Neuronal stem cell (in vitro differentiated cells): ENCODE data around the gene NOC4L.

Experiments used
- DNase-seq: peaks from one replicate; pipeline ENCODE4 v3.0.0-alpha.2; 2013; ENCODE audit warnings: low spot score
- H2AFZ ChIP-seq: one replicate; pipeline ENCODE4 v1.6.1; 2013; ENCODE audit warnings: mild to moderate bottlenecking, low read length, inconsistent platforms
- H2AK5ac ChIP-seq: 2 replicates; pipeline ENCODE4 v1.6.1; 2013; ENCODE audit warnings: low read depth, mild to moderate bottlenecking, inconsistent platforms, low read length, moderate library complexity, mixed read lengths
- H2BK120ac ChIP-seq: 2 replicates; pipeline ENCODE4 v1.6.1; 2013; ENCODE audit warnings: low read depth, mild to moderate bottlenecking, inconsistent platforms, low read length, moderate library complexity, mixed read lengths
- H2BK12ac ChIP-seq: one replicate; pipeline ENCODE4 v1.6.1; 2013; ENCODE audit warnings: low read length, inconsistent platforms
- H2BK15ac ChIP-seq: 2 replicates; pipeline ENCODE4 v1.6.1; 2013; ENCODE audit warnings: mild to moderate bottlenecking, low read length, inconsistent platforms, mixed read lengths
- H2BK5ac ChIP-seq: one replicate; pipeline ENCODE4 v1.6.1; 2013; ENCODE audit warnings: inconsistent platforms, mild to moderate bottlenecking, low read length, moderate library complexity
- H3K14ac ChIP-seq: one replicate; pipeline ENCODE4 v1.6.1; 2013; ENCODE audit warnings: low read length, inconsistent platforms
- H3K18ac ChIP-seq: 2 replicates; pipeline ENCODE4 v1.6.1; 2013; ENCODE audit warnings: low read length, inconsistent platforms
- H3K23ac ChIP-seq: 2 replicates; pipeline ENCODE4 v1.6.1; 2013; ENCODE audit warnings: low read depth, mild to moderate bottlenecking, mixed read lengths, low read length, inconsistent platforms; ENCODE audit not compliant: poor library complexity
- H3K27ac ChIP-seq: replicated peaks from 3 replicates; pipeline ENCODE4 v1.5.1; 2013; ENCODE audit warnings: low read length, inconsistent platforms
- H3K27me3 ChIP-seq, 3 experiments: 2 replicates each; pipeline ENCODE4 v1.6.1; 2013; ENCODE audit warnings: low read length in 3 of 3, mild to moderate bottlenecking in 2 of 3, inconsistent platforms in 1 of 3, low read depth in 1 of 3, mixed read lengths in 1 of 3, moderate library complexity in 1 of 3; ENCODE audit not compliant: control insufficient read depth in 3 of 3, insufficient read depth in 3 of 3
- H3K36me3 ChIP-seq, 2 donors: replicated peaks in 1 of 2; 2 replicates each; pipeline ENCODE4 v1.6.1; 2013; ENCODE audit warnings: low read length in 2 of 2; ENCODE audit not compliant: control insufficient read depth in 2 of 2, insufficient read depth in 2 of 2
- H3K4ac ChIP-seq: 2 replicates; pipeline ENCODE4 v1.6.1; 2013; ENCODE audit warnings: inconsistent platforms, mild to moderate bottlenecking, low read length, moderate library complexity
- H3K4me1 ChIP-seq, 2 donors: 1 replicate in 1 of 2; 2 replicates in 1 of 2; pipeline ENCODE4 v1.6.1; 2013; ENCODE audit warnings: low read length in 2 of 2, low read depth in 1 of 2; ENCODE audit not compliant: control insufficient read depth in 2 of 2, insufficient read depth in 1 of 2
- H3K4me2 ChIP-seq: one replicate; pipeline ENCODE4 v1.6.1; 2013; ENCODE audit warnings: mild to moderate bottlenecking, low read length, inconsistent platforms; ENCODE audit not compliant: insufficient read depth, poor library complexity, severe bottlenecking
- H3K4me3 ChIP-seq, 2 donors: 2 replicates each; pipeline ENCODE4 v1.5.1; 2013; ENCODE audit warnings: low read length in 2 of 2, mild to moderate bottlenecking in 2 of 2, inconsistent platforms in 1 of 2, moderate library complexity in 1 of 2
- H3K79me1 ChIP-seq: one replicate; pipeline ENCODE4 v1.6.1; 2013; ENCODE audit warnings: low read depth, mild to moderate bottlenecking, inconsistent platforms, low read length, moderate library complexity
- H3K9ac ChIP-seq: one replicate; pipeline ENCODE4 v1.6.1; 2013; ENCODE audit warnings: mild to moderate bottlenecking, low read depth, low read length, inconsistent platforms; ENCODE audit not compliant: poor library complexity
- H3K9me3 ChIP-seq, 2 donors: replicated peaks in 1 of 2; 2 replicates each; pipeline versions ENCODE3 to v1.6.1; 2013; ENCODE audit warnings: low read length in 2 of 2, mild to moderate bottlenecking in 2 of 2, inconsistent platforms in 1 of 2, low read depth in 1 of 2, mixed read lengths in 1 of 2, moderate library complexity in 1 of 2; ENCODE audit not compliant: control insufficient read depth in 2 of 2, insufficient read depth in 1 of 2
- H4K8ac ChIP-seq: one replicate; pipeline ENCODE4 v1.6.1; 2013; ENCODE audit warnings: low read depth, mild to moderate bottlenecking, inconsistent platforms, low read length, moderate library complexity
- H4K91ac ChIP-seq: one replicate; pipeline ENCODE4 v1.6.1; 2013; ENCODE audit warnings: low read length, low read depth, mild to moderate bottlenecking, inconsistent platforms; ENCODE audit not compliant: poor library complexity
- WGBS, 2 donors: extraction: QIAGEN DNeasy Blood & Tissue Kit; methylation state at CpG; one replicate each; pipeline ENCODE4 v1.1.7; 2013; ENCODE audit warnings: missing lambda C conversion rate in 2 of 2, mixed read lengths in 1 of 2; ENCODE audit not compliant: insufficient read length in 2 of 2, insufficient replicate concordance in 1 of 2; ENCODE audit errors: extremely low coverage in 2 of 2; 5-methylcytosine and 5-hydroxymethylcytosine counted together

NOC4L gene

DNA sequence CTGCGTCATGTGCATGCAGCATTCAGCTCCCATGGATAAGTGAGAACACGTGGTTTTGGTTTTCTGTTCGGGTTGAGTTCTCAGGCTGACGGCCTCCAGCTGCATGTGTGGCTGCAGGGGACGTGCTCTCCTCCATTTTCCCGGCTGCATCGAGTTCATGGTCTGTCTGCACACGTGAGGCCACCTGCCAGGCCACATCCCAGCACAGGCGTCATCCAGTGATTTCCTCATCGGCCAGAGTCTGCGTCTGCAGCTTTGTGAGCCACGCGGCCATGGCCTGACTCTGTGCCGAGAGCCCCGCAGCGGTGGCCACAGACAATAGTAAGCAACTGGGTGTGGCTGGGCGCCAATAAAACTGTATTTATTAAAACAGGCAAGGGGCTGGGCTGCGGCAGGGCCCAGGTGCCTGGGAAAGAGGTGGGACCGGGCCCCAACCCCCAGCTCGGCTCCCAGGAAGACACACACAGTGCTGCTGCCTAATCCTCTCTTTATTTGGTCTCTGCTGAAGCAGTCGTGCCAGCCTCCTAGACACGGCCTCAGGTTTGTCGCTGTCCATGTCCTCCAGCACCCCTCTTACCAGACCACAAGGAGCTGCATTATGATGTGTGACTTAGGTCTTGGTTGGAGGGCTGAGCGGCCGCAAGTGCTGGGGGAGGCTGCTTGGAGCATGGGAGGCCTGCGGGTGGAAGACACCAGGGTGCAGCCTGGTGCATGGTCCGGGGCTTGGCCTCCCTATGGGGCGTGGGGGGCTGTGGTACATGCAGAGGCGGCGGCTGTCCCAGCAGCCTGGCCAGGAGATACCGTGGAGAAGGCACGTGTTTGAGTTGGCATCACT, 52.0 kb downstream of the NOC4L start:
- H2BK15ac ChIP-seq = no peak overlapping the region
- DNase-seq = no peak
- H4K8ac ChIP-seq = no peak overlapping the region
- no peak overlapping the region for H2BK120ac ChIP-seq
- H3K4me3 ChIP-seq = no peak overlapping the region
- H2BK12ac ChIP-seq = peak overlapping the region; percentile 52
- H2AK5ac ChIP-seq = peak overlapping the region; percentile 93
- H3K4me2 ChIP-seq = no peak overlapping the region
- peak overlapping the region; percentile 1 for H3K14ac ChIP-seq
- peaks cover 0 to 6% of the 10 kb centered on the region in 2 donors for H3K4me1 ChIP-seq
- no CpG with 5 or more reads among the region's 32 CpGs for WGBS, 2 donors
- no peak overlapping the region for H3K27ac ChIP-seq
- H2BK5ac ChIP-seq = peak overlapping the region; percentile 18
- peak overlapping the region; percentile 26 for H3K23ac ChIP-seq
- no peaks in the 10 kb centered on the region for H3K36me3 ChIP-seq
- no peak overlapping the region for H4K91ac ChIP-seq
- no peak overlapping the region for H3K4ac ChIP-seq
- peaks cover 8 to 11% of the 10 kb centered on the region in 2 donors for H3K9me3 ChIP-seq
- H2AFZ ChIP-seq = no peak overlapping the region
- H3K79me1 ChIP-seq = no peaks in the 10 kb centered on the region
- H3K9ac ChIP-seq = no peak overlapping the region
- H3K18ac ChIP-seq = peak overlapping the region; percentile 81
- peaks cover 0 to 74% (median 2%) of the 10 kb centered on the region in 3 experiments for H3K27me3 ChIP-seq

DNA sequence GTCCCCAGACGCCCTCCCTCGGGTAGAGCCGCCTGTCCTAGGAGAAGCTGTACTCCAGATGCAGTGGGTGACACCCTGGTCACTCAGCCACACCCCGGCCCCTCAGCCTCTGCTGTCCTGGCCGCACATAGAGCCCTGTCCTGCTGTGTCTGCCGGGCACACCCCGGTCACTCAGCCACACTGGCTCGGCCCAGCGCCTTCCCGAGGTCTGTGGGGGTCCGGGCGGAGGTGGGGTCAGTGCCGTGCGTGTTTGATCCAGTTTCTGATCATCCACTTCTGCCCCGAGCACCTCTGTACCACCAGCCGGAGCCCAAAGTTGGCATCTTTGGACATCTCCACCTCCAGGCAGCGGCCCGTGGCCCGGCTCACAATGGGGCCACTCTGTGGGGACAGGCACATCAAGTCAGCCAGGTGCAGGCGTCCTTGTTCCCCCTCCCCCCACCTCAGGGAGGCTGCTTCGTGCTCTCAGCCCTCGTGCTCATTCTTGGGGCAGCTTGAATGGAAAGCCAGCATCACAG, 52.7 kb downstream of the NOC4L start:
- Histone ChIP-seq H3K36me3 (no peaks in the 10 kb centered on the region), H3K18ac (peak overlapping the region; percentile 81), H3K27ac (no peak overlapping the region), H3K9ac (no peak overlapping the region), H3K9me3 (peaks cover 8 to 11% of the 10 kb centered on the region in 2 donors), H3K14ac (peak overlapping the region; percentile 1), H3K4me1 (peaks cover 0 to 6% of the 10 kb centered on the region in 2 donors), H4K8ac (no peak overlapping the region), H2BK12ac (peak overlapping the region; percentile 52), H3K79me1 (no peaks in the 10 kb centered on the region), H2AK5ac (peak overlapping the region; percentile 93), H3K27me3 (peaks cover 0 to 70% (median 2%) of the 10 kb centered on the region in 3 experiments), H4K91ac (no peak overlapping the region), H3K23ac (peak overlapping the region; percentile 26), H3K4me2 (no peak overlapping the region), H2BK15ac (peak overlapping the region; percentile 42), H2AFZ (no peak overlapping the region), H3K4me3 (no peak overlapping the region), H2BK5ac (peak overlapping the region; percentile 18), H2BK120ac (no peak overlapping the region), H3K4ac (no peak overlapping the region)
- no peak for DNase-seq
- WGBS, 2 donors = no CpG with 5 or more reads among the region's 22 CpGs

DNA sequence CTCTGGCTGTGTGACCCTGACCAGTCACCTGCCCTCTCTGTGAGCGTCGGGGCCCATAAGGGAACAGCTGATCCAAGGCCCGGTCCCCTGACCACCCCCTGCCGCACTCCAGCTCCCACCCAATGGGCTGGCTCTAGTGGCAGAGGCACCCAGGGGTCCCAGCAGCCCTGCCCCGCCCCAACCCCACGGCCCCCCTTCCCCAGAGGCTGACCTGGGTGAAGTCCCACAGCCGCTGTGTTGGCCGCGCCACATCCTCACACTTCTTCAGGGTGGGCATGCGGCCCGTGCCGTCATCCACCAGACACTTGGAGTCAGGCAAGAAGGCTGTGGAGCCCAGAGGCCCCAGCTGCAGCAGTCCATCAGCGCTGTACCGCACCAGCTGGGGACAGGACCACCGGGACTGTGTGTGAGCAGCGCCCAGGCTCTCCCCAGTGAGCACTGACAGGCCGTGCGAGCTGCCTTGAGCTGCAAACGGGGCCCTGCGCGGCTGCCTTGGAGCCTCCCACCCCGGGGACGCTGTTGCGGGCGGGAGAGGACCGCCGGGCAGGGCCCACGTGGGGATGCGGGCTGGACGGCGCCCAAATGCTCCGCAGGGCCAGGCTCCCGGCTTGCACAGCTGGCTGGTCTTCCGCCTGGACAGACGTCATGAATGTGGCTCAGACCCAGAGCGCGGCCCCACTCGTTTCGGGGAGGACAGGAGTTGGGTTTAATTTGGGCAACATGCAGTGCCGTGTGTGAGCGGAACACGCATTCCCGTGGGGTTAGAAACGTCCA, 53.5 kb downstream of the NOC4L start:
- H3K79me1 ChIP-seq = no peaks in the 10 kb centered on the region
- no peak for DNase-seq
- peak overlapping the region; percentile 44 for H3K23ac ChIP-seq
- H3K4me1 ChIP-seq = peaks cover 0 to 6% of the 10 kb centered on the region in 2 donors
- H3K4me2 ChIP-seq = no peak overlapping the region
- no CpG with 5 or more reads among the region's 44 CpGs for WGBS, 2 donors
- H4K91ac ChIP-seq = no peak overlapping the region
- H2AFZ ChIP-seq = no peak overlapping the region
- H4K8ac ChIP-seq = no peak overlapping the region
- no peak overlapping the region for H3K18ac ChIP-seq
- peaks cover 0 to 70% (median 0%) of the 10 kb centered on the region in 3 experiments for H3K27me3 ChIP-seq
- H2AK5ac ChIP-seq = no peak overlapping the region
- H3K9me3 ChIP-seq = peaks cover 8 to 11% of the 10 kb centered on the region in 2 donors
- H3K36me3 ChIP-seq = no peaks in the 10 kb centered on the region
- H3K4ac ChIP-seq = no peak overlapping the region
- H2BK120ac ChIP-seq = no peak overlapping the region
- peak overlapping the region; percentile 47 for H3K14ac ChIP-seq
- H2BK12ac ChIP-seq = no peak overlapping the region
- H2BK15ac ChIP-seq = no peak overlapping the region
- H3K9ac ChIP-seq = peak overlapping the region; percentile 24
- H3K27ac ChIP-seq = no peak overlapping the region
- no peak overlapping the region for H2BK5ac ChIP-seq
- no peak overlapping the region for H3K4me3 ChIP-seq
